Esophagus mucosa (tissue), 1 donor: ENCODE data around the gene JAZF1. TPM values are rescaled to one million over a fixed set of nuclear protein-coding genes. Genes with fewer than 3 reads are reported as not detected.
A peak's percentile ranks its signal among the peaks of the same experiment; 100 is the strongest.

ENCODE experiments used
- ATAC-seq: fragments of 200-7000 bp; cut with Tn5 transposase; one replicate; pipeline ENCODE4 v1.9.1; 2020
- total RNA-seq: library from RNA; stranded (reverse); gene quantifications from one replicate; pipeline ENCODE4 v1.2.4, GENCODE V29; 2023
- donor health status: DM: yes; HTN: yes; CAD: no.

Gene JAZF1
- total RNA-seq, 1 donor from 2014 or later = 3.1 TPM

DNA sequence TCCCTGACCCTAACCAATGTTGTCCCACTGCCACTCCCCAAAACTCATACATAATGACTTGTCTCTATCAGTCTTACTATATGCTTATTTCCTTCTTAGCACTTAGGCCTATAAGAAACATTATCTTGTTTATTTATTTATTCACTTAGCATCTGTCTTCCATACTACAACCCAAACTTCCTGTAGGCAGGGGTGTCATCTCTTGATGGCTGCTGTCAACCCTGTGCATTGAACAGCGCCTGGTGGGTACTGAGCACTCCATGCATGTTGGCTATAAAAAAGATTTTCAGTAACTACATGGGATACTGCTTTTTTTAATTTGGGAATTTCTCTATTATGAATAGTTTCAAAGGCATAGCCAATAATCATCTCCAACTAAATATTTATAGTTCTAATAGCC lies 46.7 kb downstream of the JAZF1 start:
- no peak for ATAC-seq

DNA sequence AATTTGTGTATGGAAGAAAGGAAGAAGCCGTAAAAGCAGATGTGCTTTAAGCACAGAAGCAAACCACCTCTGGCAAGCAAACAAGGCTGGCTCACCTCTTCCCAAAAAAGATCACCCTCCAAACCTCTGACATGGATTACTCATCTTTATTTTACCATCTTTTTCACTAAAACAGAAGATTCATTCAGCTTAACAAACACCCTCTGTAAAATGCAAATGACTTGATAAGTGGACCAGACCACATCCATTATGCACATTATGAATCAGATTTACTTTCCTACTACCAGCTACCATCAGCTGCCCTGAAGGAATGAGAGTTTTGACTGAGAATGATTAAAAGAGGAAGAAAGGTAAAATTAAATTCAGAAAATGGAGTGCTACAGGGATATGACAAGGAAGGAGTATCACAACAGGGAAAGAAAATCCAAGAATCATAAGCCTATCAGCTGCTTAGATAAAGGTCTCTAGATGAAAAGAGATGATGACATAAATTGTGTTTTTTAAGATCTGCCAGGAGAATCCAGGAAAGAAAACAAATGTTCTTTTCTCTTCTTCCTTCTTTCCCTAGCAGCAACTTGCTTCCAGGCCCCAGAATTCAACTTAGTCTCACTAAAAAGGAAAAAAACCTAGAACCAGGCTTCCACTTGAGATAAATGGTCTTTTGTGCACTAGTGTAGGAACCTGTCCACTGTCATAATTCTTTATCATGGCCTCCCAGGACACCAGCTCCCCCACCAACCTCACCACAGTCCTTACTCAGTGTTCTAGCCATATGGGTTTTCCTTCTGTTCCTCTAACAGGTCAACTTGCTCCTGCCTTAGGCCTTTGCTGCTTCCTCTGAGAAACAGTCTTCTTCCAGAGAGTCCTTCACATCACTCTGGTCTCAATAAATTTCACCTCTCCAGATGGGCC lies 47.4 kb downstream of the JAZF1 start:
- ATAC-seq = no peak

DNA sequence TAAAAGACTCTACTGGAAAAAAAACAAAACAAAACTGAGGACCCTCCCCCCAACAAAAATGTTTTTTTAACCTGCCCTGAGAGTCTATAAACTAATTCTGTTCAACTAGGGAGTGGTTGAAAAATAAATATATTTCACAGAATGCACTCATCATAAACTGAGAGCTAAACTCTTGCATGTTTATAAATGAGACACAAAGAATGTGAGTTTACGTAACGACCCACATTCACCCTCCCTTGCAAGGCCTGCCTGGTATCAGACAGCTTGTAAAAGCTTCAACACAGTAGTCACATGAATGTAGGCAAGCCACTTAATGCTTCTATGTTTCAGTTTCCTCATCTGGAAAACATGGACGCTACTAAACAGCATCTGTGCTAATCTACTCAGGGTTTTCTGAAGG lies 50.3 kb downstream of the JAZF1 start:
- ATAC-seq = no peak

DNA sequence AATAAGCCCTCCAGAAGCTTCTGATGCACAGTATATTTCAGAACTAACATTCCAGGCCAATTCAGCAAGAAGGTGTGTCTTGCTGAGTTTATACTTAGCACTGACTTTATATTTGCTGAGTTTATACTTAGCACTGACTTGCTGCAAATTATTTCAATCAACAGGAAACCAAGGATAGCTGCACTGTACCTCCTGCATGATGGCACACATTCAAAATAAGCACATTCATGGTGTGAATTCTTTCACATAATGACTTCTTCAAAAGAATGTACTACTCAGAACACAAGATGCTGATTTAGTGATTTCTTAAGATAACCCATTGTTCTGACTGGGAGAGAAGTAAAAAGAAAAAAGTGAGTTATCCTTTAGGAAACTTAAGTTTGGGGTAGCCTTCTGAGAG lies 52.0 kb downstream of the JAZF1 start:
- ATAC-seq = no peak

DNA sequence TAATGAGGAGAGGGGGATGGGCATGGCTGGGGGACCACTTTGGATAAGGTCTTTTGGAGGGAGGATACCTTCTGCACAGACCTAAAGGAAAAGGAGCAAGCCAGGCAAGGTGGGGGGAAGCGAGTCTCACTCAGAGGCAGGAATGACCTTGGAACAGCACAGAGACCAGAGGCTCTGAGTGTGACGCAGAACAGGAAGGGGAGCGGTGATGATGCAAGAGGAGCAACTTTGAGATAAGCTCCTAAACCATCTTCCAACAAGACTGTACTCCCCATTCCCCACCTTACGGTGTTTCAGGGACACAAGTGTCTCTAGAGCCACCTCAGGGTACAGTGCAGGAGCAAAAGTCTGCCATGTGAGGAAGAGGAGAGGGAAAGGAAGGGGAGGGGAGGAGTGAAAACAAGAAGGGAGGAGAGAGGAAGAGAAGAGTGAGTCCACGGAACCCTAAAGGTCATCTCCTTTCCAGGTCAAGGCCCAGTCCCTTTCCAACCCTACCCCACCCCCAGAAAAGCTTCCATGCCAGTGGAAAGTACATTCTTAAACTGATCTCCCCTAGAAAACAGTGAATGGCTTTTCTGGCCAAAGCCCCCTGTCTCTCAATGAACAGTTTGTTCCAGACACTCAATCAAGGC lies 54.1 kb downstream of the JAZF1 start:
- ATAC-seq = no peak

DNA sequence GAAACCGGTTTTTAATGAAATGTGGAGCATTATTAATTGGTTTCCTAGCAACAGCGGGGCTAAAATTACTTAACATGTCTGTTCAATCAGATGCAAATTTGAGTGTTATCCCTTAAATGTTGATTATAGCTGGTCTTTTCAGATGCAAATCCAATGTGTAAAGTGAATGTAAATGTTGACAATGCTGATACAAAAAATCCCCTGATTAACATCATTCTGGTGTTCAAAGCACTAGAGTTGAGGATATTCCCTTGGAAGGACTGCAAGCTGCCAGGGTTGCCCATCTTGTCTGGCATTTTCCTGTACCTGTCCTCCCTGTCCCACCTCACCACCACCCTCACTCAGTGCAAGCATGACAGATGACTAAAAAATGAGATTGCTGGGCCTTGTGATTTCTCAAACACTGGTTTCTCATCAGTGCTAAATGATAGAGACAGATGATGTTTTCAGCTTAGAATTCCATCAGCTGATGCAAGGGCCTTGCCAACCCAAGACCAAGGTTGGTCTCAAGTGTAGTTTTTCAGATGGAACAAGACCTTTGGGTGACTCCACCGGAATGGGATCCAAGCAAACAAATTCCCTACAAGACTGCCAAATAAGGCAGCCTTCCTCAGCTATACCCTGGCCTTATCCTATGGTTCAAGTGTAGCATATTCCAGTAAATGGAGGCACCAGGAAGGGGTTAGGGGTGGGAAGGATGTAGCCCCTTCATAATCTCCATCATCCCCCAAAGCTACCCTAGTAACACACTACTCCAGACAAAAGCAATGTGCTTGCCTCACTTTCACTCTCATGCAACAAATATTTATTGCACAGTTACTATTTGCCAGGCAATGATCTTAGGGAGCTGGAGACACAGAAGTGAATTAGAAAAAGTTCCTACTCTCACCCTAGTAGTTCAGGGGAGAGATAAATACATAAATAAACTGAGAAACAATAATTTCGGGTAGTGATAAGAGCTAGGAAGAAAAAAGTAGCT lies 54.9 kb downstream of the JAZF1 start:
- no peak for ATAC-seq

DNA sequence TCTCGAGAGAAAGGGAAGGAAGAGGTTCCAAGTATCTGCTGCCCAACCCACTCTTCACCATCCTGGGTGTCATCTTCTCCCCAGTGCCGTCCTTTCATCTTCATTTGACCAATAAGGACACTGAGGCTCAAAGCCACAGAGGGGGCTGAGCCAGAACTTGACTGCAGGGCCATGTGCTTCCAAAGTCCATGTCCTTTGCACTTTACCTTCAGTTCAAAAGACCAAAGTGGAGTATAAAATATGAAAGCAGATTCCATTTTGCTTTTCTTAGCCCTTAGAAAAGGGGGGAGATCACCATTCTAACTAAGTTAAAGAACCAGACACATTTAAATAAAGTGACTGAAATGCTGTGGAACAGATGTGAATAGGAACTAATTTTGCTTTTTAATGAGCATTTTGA lies 56.2 kb downstream of the JAZF1 start:
- no peak for ATAC-seq

DNA sequence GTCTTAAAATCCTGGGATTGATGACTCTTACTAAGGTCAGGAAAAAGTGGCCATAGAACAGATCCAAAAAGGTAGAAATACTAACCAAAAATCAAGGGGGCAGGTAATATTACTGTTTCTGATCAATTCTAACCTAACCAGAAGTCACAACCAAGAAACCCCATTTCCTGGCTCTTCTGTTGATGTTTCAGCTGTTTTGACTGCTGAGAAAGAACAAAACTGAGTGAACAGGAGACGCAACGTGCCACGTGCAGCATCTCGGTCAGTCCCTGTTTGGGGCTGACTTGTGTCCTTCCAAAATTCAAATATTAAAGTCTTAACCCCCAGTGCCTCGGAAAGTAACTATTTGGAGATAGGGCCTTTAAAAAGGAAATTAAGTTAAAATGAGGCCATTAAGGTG lies 56.8 kb downstream of the JAZF1 start:
- no peak for ATAC-seq

DNA sequence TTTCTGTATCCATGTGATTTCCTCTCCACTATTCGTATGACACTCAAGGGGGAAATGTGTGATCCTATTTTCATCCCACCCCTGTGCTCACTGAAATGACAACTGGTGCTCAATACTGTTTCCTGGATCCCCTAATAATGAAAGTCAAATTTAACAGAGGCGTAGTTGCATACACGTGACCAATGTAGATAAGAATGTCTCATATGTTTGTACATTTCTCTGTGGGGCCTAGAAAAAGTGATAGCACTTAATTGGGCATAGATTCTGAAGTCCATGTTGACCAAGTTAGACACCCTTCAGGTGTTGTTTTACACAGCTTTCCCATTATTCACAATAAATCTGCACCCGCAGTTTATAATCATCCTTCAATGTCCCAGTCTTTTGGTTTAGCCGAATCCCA lies 59.1 kb downstream of the JAZF1 start:
- ATAC-seq = no peak

DNA sequence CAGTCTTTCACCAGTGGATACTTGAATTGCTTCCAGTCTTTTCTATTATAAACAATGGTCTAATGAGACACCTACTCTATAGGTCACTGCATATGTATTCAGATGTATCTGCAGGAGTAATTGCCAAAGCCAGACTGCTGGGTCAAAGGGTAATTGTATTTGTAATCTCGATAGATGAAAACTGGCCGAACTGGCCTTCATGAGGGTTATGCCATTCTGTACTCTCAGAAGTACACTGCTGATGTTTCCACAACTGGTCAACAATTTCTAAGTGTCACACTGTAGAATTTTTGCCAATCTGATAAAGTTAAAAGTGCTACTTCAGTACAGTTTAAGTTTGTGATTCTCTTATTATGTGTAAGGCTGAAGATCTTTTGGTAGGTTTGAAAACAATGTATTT lies 64.6 kb downstream of the JAZF1 start:
- no peak for ATAC-seq

DNA sequence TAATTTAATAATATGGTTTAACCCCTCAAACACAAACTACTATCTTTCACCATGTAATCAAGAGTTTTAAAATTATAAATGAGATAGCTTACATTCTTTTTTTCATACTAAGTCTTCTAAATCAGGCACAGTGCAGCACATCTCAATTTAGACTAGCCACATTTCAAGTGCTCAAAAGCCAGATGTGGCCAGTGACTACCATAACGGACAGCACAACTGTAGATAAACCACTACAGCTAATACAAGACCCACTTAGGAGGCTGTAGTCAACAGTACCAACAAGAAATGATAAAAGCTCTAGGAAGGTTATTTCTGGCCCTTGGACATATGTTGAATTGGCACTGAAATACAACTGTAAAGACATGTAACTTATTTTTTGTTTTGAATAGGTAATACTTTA lies 65.3 kb downstream of the JAZF1 start:
- ATAC-seq = no peak

DNA sequence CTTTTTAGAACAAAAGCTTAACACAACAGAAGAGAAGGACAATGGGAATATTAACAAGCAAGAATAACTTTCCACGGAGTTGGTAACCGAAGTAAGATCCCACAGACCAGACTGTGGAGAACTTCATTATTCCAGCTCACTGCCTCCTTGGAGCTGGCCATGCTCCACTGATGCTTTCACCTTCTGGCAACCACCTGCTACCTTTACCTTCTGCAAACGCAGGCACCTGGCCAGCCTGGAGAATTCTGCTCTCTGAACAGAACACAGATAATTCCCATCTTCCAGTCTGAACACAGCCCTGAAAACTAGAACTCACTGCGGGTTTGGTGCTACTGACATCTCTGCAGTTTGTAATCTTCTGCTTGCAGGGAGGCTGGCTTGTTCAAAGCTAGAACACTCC lies 66.5 kb downstream of the JAZF1 start:
- no peak for ATAC-seq

DNA sequence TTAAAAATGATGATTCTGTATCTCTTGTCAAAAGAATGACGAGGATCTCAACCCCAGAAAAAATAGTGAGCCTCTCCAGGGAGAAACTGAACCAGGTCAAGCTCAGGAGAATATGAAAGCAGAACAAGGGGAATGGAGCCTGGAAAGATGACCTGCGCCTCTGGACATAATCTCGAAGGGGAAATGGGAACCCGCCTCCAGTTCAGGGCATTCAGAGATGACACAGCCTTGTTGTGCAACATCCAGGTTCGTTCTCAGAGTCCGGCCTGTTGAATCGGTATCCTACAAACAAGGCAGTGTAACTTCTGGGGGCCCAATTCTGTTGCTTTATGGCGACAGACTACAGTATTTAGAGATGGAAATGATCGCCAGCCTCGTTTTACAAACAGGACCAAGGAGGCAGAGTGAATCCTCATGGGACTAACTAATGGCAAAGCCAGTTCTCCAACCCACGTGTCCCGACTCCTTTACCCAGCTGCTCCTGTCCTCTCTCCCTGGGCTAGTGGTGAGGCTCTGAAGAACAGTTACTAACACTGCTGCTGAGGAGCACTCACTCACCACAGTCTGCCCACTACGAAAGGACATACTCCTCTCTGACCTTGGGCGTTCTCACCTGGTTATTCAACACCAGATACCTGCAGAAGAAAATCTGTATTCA lies 67.6 kb downstream of the JAZF1 start:
- ATAC-seq = no peak

DNA sequence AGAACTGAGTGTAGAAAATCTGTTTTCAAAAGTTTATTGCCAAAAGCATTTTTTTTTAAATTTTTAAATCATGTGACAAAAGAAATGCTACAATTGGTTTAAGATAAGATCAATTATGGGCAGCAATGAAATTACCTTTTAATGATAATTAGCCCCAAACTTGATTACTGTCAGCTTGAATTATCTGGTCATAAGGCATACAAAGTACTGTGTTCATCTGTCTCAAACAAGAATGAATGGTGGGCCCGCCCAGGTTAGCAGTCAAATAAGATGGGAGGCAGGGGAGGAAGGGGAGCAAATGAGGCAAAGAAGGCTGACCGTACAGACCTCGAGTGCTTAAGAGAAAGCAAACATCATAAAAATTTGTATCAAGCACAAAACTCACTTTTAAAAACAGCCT lies 68.1 kb downstream of the JAZF1 start:
- no peak for ATAC-seq

DNA sequence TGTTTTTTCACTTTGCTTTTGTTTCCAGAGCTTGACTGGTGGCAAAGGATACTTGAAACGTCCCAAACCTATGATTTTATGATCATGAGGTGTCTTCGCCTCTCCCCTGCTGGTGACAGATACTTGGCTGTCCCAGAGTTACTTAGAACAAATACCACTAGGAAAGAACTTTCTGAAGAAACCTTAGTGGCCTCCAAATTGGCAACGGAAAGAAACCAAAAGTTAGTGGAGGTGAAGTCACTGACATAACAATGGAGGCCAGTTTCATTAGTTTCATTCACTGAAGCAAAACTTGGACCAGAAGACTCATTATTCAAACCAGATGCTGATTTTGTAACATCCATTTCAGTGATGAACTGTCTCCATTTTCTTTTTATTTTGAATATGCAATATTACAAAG lies 68.6 kb downstream of the JAZF1 start:
- no peak for ATAC-seq

DNA sequence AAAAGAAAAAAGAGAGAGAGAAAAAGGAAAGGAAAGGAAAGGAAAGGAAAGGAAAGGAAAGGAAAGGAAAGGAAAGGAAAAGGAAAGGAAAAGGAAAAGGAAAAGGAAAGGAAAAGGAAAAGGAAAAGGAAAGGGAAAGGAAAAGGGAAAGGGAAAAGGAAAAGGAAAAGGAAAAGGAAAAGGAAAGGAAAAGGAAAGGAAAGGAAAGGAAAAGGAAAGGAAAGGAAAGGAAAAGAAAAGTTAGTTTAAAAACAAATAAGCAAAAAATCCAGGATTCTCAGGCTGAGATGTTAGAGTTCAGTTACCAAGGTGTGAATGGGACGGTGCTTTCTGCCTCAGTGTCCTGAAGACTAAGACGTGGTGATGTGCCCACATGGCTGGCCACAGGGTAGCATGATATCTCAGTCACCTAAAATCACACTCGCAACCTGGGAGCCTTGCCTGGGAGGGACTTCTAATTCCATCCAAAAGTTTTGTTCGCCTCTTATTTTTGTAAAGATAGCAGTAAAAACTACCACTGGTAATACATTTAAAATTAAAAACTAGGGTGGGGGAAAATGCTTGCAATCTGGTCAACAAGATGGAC lies 70.1 kb downstream of the JAZF1 start:
- no peak for ATAC-seq

GRCh38 chr7:28108747-28109146 lies 71.8 kb downstream of the JAZF1 start:
- no peak for ATAC-seq

GRCh38 chr7:28107960-28108359 lies 72.6 kb downstream of the JAZF1 start:
- ATAC-seq = peak; percentile 74

- ATAC-seq = no peak
These were observed 74.2 kb downstream of the JAZF1 start for GRCh38 chr7:28106321-28106829.

GRCh38 chr7:28105234-28105633 lies 75.4 kb downstream of the JAZF1 start:
- no peak for ATAC-seq

- no peak for ATAC-seq
These were observed 75.8 kb downstream of the JAZF1 start for GRCh38 chr7:28104811-28105210.

DNA sequence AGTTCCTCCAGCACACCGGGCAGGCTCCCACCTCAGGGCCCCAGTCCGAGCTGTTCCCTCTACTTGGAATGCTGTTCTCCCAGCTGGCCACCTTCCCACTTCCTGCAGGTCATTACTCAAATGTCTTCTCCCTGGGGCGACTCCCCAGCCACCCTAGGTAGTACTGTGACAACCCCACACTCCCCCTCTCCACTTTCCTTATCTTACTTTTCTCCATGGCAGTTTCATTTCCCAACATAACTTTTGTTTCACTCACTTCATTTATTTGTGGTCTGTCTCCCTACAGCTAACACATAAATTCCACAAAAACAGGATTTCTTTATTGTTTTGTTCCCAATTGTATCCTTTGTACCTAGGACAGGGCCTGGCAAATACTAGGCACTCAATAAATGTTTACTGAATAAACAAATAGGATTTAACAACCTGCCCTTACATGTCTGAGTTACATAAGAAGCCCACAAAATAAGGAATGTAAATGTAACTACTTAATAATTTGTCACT lies 76.5 kb downstream of the JAZF1 start:
- no peak for ATAC-seq
